Esophagus (tissue), 2 donors: ENCODE results near the gene NDFIP1. TPM values are rescaled to one million over a fixed set of nuclear protein-coding genes. Genes with fewer than 3 reads are reported as not detected.
A peak's percentile ranks its signal among the peaks of the same experiment; 100 is the strongest.

ENCODE experiments used
- H3K27ac ChIP-seq, 2 donors: one replicate each; pipeline ENCODE4 v1.5.1; 2013; ENCODE audit warnings: low read depth in 2 of 2, mild to moderate bottlenecking in 2 of 2, inconsistent platforms in 1 of 2, low read length in 1 of 2, moderate library complexity in 1 of 2
- H3K27me3 ChIP-seq, 2 donors: one replicate each; pipeline ENCODE4 v1.6.1; 2013; ENCODE audit warnings: low read length in 2 of 2, control low read depth in 1 of 2, mild to moderate bottlenecking in 1 of 2; ENCODE audit not compliant: insufficient read depth in 2 of 2, control insufficient read depth in 1 of 2
- H3K36me3 ChIP-seq, 2 donors: one replicate each; pipeline ENCODE4 v1.6.1; 2013; ENCODE audit warnings: low read length in 1 of 2; ENCODE audit not compliant: control insufficient read depth in 2 of 2, insufficient read depth in 2 of 2
- H3K4me1 ChIP-seq, 2 donors: one replicate each; pipeline ENCODE4 v1.6.1; 2013; ENCODE audit warnings: low read length in 1 of 2; ENCODE audit not compliant: control insufficient read depth in 2 of 2, insufficient read depth in 2 of 2
- H3K4me3 ChIP-seq, 2 donors: one replicate each; pipeline ENCODE4 v1.5.1; 2013; ENCODE audit warnings: low read length in 2 of 2, mild to moderate bottlenecking in 2 of 2, low read depth in 1 of 2, moderate library complexity in 1 of 2
- H3K9me3 ChIP-seq, 2 donors: one replicate each; pipeline ENCODE4 v1.6.1; 2013; ENCODE audit warnings: mild to moderate bottlenecking in 2 of 2, low read depth in 1 of 2, low read length in 1 of 2, moderate library complexity in 1 of 2; ENCODE audit not compliant: control insufficient read depth in 2 of 2, insufficient read depth in 1 of 2
- WGBS, 2 donors: extraction: QIAGEN DNeasy Blood & Tissue Kit; methylation state at CpG; one replicate each; pipeline ENCODE4 v1.1.7; 2013; 5-methylcytosine and 5-hydroxymethylcytosine counted together
- polyA plus RNA-seq, 2 donors: library from polyadenylated mRNA; stranded (reverse); fragments of 200-250 nt; gene quantifications; one replicate each; pipeline ENCODE4 v1.2.3, GENCODE V29; 2013
- donor health status: healthy with polysubstance abuse.
- donor health status: Bipolar disorder and iron deficiency.

The NDFIP1 gene
- polyA plus RNA-seq, 2 donors = 14.1 to 24.4 TPM

DNA sequence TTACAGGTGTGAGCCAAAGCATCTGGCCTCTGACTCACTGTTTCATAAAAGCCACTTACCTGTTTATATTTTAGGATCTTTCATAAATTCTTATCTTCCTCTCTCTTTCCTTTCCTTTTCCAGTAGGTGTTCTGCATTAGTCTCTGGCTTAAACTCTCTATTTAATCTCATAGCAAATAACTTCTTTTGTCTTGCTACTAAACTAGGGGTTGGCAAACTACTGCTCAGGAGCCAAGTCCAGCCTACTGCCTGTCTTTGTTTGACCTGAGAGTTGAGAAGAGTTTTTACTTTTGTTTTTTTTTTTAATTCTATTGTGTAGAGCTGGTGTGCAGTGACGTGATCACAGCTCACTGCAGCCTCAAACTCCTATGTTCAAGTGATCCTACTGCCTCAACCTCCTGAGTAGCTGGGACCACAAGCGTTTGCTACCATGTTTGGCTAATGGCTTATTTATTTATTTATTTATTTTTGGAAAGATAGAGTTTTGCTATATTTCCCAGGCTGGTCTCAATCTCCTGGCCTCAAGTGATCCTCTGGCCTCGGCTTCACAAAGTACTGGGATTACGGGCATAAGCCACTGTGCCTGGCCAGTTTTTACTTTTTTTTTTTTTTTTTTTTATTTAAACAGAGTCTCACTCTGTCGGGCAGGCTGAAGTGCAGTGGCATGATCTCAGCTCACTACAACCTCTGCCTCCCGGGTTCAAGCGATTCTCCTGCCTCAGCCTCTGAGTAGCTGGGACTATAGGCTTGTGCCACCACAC is 5.4 kb upstream of the NDFIP1 start:
- no peaks in the 10 kb centered on the region for H3K36me3 ChIP-seq
- no peaks in the 10 kb centered on the region for H3K27me3 ChIP-seq
- no peak overlapping the region for H3K27ac ChIP-seq
- WGBS, 2 donors = 78 to 83% methylated on average over 7 of the region's 7 CpGs
- H3K4me3 ChIP-seq = no peak overlapping the region
- H3K4me1 ChIP-seq = peaks cover 0 to under 1% of the 10 kb centered on the region in 2 donors
- H3K9me3 ChIP-seq = no peaks in the 10 kb centered on the region

DNA sequence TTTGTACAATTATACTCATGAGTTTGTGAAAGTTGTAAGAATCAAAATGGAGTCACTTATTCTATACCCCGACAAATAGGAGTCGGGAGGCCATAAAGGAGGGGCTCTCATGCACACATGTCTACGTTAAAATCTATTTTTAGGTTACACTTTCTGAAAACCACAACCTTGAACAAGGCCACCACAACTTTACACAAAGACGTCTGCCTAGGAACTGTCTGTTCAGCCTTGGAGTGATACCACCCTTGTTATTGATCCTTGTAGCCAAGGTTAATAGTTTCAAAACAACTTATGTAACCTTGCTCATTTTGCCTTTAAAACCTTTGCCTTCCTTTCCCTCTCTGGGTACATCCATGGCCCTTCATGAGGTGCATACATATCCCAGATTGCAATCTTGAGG is 4.1 kb upstream of the NDFIP1 start:
- Histone ChIP-seq H3K36me3 (no peaks in the 10 kb centered on the region), H3K4me1 (peaks cover 0 to 4% of the 10 kb centered on the region in 2 donors), H3K4me3 (no peak overlapping the region), H3K9me3 (no peaks in the 10 kb centered on the region), H3K27ac (no peak overlapping the region), H3K27me3 (no peaks in the 10 kb centered on the region)
- WGBS, 2 donors = 70 to 76% methylated on average over 4 of the region's 4 CpGs

DNA sequence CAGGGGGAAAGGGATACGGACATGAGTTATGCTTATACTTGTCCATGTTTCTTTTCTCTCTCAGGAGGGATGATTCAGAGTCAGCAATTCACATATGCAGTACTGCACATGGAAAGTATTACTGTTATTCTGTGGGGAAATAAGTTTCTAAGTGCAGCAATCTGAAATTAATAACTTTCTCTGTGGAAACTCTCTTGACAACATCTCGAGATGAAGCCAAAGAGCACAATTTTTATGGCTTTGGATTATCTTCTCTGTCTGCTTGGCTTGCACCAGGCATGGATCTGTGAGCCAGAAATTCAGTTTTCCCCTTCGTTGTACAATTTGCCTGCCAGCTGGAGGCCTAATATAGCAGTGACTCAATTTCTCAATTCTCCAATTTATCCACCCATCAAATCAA is 2.5 kb upstream of the NDFIP1 start:
- no peak overlapping the region for H3K4me3 ChIP-seq
- H3K9me3 ChIP-seq = no peaks in the 10 kb centered on the region
- H3K27me3 ChIP-seq = no peaks in the 10 kb centered on the region
- H3K27ac ChIP-seq = no peak overlapping the region
- H3K4me1 ChIP-seq = peaks cover 0 to 4% of the 10 kb centered on the region in 2 donors
- 64 to 65% methylated on average over 3 of the region's 3 CpGs for WGBS, 2 donors
- H3K36me3 ChIP-seq = no peaks in the 10 kb centered on the region

DNA sequence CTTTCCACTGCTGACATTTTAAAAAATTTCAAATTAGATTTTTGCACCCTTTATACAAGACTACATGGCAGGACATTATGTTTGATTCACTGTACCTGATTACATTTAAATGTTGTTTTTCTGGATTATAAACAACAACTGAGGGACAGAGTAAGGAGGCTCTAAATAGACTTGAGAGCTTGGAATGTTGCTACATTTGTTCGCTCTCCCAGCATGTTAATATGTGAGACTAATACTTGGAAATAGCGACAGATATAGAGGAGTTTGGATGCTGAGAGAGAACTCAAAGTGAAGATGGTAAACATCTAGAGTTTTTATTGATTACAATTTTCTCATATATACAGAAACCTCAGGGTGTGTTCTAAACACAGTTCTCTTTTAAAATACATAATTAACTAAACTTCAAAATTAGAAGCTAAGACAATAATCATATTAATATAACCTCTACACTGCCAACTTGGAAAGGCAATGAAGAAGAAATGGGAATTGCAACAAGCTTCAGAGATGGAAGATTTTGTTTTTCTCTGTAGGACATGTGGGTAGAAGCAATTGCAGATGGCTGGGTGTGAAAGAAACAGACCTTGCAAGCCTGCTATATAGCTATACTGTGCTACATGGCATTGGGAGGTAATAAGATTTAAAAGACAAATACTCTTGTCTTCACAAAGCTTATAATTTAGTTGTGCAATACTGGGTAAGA is 1.4 kb upstream of the NDFIP1 start:
- peaks cover 0 to 4% of the 10 kb centered on the region in 2 donors for H3K4me1 ChIP-seq
- H3K36me3 ChIP-seq = no peaks in the 10 kb centered on the region
- no peak overlapping the region for H3K4me3 ChIP-seq
- WGBS, 2 donors = 89 to 91% methylated on average over 2 of the region's 2 CpGs
- no peaks in the 10 kb centered on the region for H3K27me3 ChIP-seq
- no peak overlapping the region for H3K27ac ChIP-seq
- no peaks in the 10 kb centered on the region for H3K9me3 ChIP-seq

- H3K36me3 ChIP-seq = no peaks in the 10 kb centered on the region
- WGBS, 2 donors = 74 to 75% methylated on average over 11 of the region's 11 CpGs
- no peaks in the 10 kb centered on the region for H3K9me3 ChIP-seq
- peak overlapping the region; percentile 99 to 100 for H3K27ac ChIP-seq
- H3K4me1 ChIP-seq = peaks cover 0 to 4% of the 10 kb centered on the region in 2 donors
- H3K27me3 ChIP-seq = no peaks in the 10 kb centered on the region
- peak overlapping the region; percentile 84 to 98 for H3K4me3 ChIP-seq
Measured at GRCh38 chr5:142107736-142108431, 695 bp upstream of the NDFIP1 start.

- 0 to 1% methylated on average over 21 of the region's 21 CpGs for WGBS, 2 donors
- Histone ChIP-seq H3K4me1 (peaks cover 0 to 4% of the 10 kb centered on the region in 2 donors), H3K4me3 (peak overlapping the region; percentile 84 to 98)
Measured at GRCh38 chr5:142109331-142110045, 909 bp downstream of the NDFIP1 start.

DNA sequence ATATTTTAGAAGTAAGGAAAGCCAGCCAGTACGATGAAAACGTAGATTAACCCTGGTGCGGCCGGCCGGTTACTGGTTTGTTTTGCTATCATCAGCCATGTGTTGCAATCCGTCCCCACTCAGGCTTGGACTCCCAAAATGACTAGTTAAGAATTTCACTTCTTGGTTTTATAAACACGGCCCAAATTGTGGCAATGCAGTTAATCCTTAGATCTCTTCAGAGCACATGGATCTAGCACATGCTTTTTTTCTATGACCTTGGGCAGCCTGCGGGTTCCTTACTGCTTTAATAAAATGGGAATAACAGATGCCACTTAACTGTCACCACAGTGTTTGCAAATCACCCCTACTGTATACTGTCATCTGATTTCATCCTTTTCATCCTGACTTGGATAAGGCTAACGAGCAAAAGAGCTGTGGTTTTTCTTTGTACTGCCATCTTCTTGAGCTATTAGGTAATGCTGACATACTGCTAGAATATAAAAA is 1.5 kb downstream of the NDFIP1 start:
- no peaks in the 10 kb centered on the region for H3K9me3 ChIP-seq
- H3K4me3 ChIP-seq = peak overlapping the region; percentile 84 to 98
- H3K27ac ChIP-seq = no peak overlapping the region
- peaks cover 0 to 4% of the 10 kb centered on the region in 2 donors for H3K4me1 ChIP-seq
- no peaks in the 10 kb centered on the region for H3K36me3 ChIP-seq
- H3K27me3 ChIP-seq = no peaks in the 10 kb centered on the region
- 3% methylated on average over 9 of the region's 9 CpGs for WGBS, 2 donors

More at GRCh38 chr5:142109331-142110045, 909 bp downstream of the NDFIP1 start:
- no peaks in the 10 kb centered on the region for H3K9me3 ChIP-seq
- no peaks in the 10 kb centered on the region for H3K27me3 ChIP-seq
- no peaks in the 10 kb centered on the region for H3K36me3 ChIP-seq
- peak overlapping the region; percentile 99 to 100 for H3K27ac ChIP-seq

DNA sequence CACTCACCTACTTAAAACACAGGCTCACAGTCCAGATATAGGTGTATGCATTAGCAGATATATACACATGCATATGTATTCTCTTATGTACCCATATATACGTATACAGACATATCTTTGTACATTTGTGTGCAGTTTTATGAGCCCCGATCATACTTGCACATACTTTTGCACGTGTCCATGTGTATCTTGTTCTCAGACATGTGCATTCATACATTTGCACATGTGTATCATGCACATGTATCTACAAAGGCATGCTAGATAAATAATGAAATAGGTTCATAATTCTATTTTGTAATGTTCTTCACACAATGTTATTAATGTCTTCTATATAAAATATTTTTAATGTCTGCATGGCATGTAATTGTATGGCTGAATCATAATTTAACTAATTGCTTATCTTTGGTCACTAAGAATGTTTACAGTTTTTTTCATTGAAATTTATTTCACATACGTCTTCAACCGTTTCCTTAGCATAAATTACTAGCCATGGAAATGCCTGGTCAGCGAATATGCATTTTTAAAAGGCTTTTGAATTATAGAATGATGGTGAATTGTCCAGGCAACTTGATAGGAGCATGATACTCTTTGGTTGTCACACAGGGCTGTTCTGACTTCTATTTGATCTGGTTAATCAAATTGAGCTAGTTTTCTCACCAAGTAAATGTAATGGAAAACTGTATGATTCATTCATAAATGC is 2.6 kb downstream of the NDFIP1 start:
- no peak overlapping the region for H3K27ac ChIP-seq
- 71 to 79% methylated on average over 6 of the region's 6 CpGs for WGBS, 2 donors
- peaks cover 0 to 4% of the 10 kb centered on the region in 2 donors for H3K4me1 ChIP-seq
- no peak overlapping the region for H3K4me3 ChIP-seq
- no peaks in the 10 kb centered on the region for H3K36me3 ChIP-seq
- no peaks in the 10 kb centered on the region for H3K9me3 ChIP-seq
- H3K27me3 ChIP-seq = no peaks in the 10 kb centered on the region
